Measurements from ENCODE around the gene PPIH. TPM values are rescaled to one million over a fixed set of nuclear protein-coding genes. Genes with fewer than 3 reads are reported as not detected.
"Not testable (repeated sequence)": the region's sequence is repeated elsewhere in the genome, so short reads cannot be mapped to it uniquely, and the experiment has no call there.

Gene PPIH
- total RNA-seq, 3 donors from 2014 or later (not counting 1 experiment from before 2014, with no cell fraction given): 41.2 to 50.3 (median 43.1) TPM

DNA sequence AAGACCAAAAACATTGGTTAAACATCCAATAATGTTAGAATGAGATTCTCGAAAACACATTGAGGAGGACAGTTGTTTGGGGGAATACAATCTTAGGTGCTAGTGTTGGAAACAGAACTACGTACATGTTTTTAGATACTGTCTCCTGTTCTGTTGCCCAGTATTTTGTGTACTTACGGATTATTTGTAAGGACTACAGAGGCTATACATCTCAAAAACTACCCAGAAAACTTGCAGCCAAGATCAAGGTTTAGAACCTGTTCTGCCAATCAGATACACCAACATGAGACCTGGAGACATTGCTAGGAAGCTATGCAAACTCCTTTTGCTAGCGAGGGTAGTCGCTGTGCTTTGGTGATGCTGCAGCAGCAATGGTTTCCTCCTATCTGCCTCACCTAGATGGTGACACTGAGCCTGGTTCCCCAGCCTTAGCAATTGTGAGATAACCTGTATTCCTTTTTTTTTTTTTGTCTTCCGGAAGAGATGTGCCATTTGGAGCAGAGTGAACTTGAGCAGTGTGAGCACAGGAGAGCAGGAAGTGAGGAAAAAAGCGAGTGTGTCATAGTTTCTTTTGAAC is 45.8 kb downstream of the PPIH start:
- no peaks in the 10 kb centered on the region for H3K27me3 ChIP-seq (ENCODE audit: control insufficient read depth, insufficient read depth, low read length)
- peaks cover 21% of the 10 kb centered on the region for H3K36me3 Mint-ChIP-seq
- no peaks in the 10 kb centered on the region for H3K9me3 ChIP-seq (ENCODE audit: control insufficient read depth, insufficient read depth, low read length)
- TF ChIP-seq, protein P1, sequence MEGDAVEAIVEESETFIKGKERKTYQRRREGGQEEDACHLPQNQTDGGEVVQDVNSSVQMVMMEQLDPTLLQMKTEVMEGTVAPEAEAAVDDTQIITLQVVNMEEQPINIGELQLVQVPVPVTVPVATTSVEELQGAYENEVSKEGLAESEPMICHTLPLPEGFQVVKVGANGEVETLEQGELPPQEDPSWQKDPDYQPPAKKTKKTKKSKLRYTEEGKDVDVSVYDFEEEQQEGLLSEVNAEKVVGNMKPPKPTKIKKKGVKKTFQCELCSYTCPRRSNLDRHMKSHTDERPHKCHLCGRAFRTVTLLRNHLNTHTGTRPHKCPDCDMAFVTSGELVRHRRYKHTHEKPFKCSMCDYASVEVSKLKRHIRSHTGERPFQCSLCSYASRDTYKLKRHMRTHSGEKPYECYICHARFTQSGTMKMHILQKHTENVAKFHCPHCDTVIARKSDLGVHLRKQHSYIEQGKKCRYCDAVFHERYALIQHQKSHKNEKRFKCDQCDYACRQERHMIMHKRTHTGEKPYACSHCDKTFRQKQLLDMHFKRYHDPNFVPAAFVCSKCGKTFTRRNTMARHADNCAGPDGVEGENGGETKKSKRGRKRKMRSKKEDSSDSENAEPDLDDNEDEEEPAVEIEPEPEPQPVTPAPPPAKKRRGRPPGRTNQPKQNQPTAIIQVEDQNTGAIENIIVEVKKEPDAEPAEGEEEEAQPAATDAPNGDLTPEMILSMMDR (IDR thresholded peaks at IDR 0.05): no peak
- H3K4me1 ChIP-seq (ENCODE audit: control insufficient read depth, insufficient read depth, low read length): no peaks in the 10 kb centered on the region
- H3K27me3 Mint-ChIP-seq (ENCODE audit: low read depth in 2 of 2): no peaks in the 10 kb centered on the region
- H3K4me3 Mint-ChIP-seq: no peak overlapping the region
- peaks cover 12 to 17% of the 10 kb centered on the region in 2 donors for H3K4me1 Mint-ChIP-seq
- WGBS (ENCODE audit: insufficient coverage): over 99% methylated on average over 6 of the region's 7 CpGs
- intact Hi-C loops (cut with micrococcal nuclease): no loop called here
- no peak overlapping the region for H3K27ac ChIP-seq (ENCODE audit: low read length)
- H3K4me3 ChIP-seq (ENCODE audit: low read length): no peak overlapping the region
- no peak for ATAC-seq
- no peaks in the 10 kb centered on the region for H3K9me3 Mint-ChIP-seq
- no peak for DNase-seq
- H3K36me3 ChIP-seq (ENCODE audit: control insufficient read depth, insufficient read depth, low read length): peaks cover 58% of the 10 kb centered on the region
- peak overlapping the region; percentile 12 to 71 for H3K27ac Mint-ChIP-seq

DNA sequence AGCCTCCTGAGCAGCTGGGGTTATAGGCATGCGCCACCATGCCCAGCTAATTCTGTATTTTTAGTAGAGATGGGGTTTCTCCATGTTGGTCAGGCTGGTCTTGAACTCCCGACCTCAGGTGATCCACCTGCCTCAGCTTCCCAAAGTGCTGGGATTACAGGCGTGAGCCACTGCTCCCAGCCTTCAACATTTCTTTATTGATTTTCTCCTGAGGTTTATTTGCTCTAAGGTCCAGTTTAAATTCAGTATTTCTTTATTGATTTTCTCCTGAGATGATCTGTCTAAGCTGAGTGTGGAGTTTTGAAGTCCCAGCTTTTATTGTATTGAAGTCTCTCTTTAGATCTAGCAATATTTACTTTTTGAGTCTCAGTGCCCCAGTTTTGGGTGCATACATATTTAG is 54.6 kb downstream of the PPIH start:
- H3K9me3 Mint-ChIP-seq; H3K4me3 Mint-ChIP-seq; DNase-seq; H3K4me1 ChIP-seq (ENCODE audit: control insufficient read depth, insufficient read depth, low read length); H3K4me3 ChIP-seq (ENCODE audit: low read length); H3K27ac Mint-ChIP-seq; intact Hi-C loops (cut with micrococcal nuclease); H3K27ac ChIP-seq (ENCODE audit: low read length); H3K27me3 ChIP-seq (ENCODE audit: control insufficient read depth, insufficient read depth, low read length); H3K36me3 ChIP-seq (ENCODE audit: control insufficient read depth, insufficient read depth, low read length); ATAC-seq; H3K27me3 Mint-ChIP-seq (ENCODE audit: low read depth in 2 of 2): not testable (repeated sequence)
- Mint-ChIP-seq H3K36me3 (peaks cover 21% of the 10 kb centered on the region), H3K4me1 (peaks cover 4 to 13% of the 10 kb centered on the region in 2 donors)
- WGBS (ENCODE audit: insufficient coverage): 100% methylated on average over 2 of the region's 3 CpGs
- H3K9me3 ChIP-seq (ENCODE audit: control insufficient read depth, insufficient read depth, low read length): peaks cover 12% of the 10 kb centered on the region

DNA sequence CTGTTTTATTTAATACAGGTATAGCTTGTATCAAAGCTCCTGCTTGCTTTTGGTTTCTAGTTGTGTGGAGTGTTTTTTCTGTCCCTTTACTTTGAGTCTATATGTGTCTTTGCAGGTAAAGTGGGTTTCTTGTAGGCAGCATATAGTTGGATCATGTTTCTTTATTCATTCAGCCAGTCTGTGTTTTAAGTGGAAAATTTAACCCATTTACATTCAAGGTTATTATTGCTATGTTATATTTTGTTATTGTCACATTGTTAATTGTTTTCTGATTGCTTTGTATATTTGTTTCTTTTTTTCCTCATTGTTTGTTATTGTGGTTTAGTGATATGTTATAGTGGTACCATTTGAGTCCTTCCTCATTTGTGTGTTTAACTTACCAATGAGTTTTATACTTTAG is 55.1 kb downstream of the PPIH start:
- Histone ChIP-seq H3K9me3 (ENCODE audit: control insufficient read depth, insufficient read depth, low read length) (peaks cover 12% of the 10 kb centered on the region), H3K36me3 (ENCODE audit: control insufficient read depth, insufficient read depth, low read length) (peaks cover 8% of the 10 kb centered on the region), H3K4me3 (ENCODE audit: low read length) (no peak overlapping the region), H3K27me3 (ENCODE audit: control insufficient read depth, insufficient read depth, low read length) (no peaks in the 10 kb centered on the region), H3K4me1 (ENCODE audit: control insufficient read depth, insufficient read depth, low read length) (no peaks in the 10 kb centered on the region), H3K27ac (ENCODE audit: low read length) (no peak overlapping the region)
- peaks cover 21% of the 10 kb centered on the region for H3K36me3 Mint-ChIP-seq
- H3K4me3 Mint-ChIP-seq: no peak overlapping the region
- no peaks in the 10 kb centered on the region for H3K27me3 Mint-ChIP-seq (ENCODE audit: low read depth in 2 of 2)
- no peak for ATAC-seq
- intact Hi-C loops (cut with micrococcal nuclease): no loop called here
- TF ChIP-seq, protein P1 (IDR thresholded peaks at IDR 0.05): no peak
- no peak for DNase-seq
- peaks cover 4 to 13% of the 10 kb centered on the region in 2 donors for H3K4me1 Mint-ChIP-seq
- peaks cover 3 to 8% of the 10 kb centered on the region in 2 donors for H3K9me3 Mint-ChIP-seq
- H3K27ac Mint-ChIP-seq: no peak overlapping the region

DNA sequence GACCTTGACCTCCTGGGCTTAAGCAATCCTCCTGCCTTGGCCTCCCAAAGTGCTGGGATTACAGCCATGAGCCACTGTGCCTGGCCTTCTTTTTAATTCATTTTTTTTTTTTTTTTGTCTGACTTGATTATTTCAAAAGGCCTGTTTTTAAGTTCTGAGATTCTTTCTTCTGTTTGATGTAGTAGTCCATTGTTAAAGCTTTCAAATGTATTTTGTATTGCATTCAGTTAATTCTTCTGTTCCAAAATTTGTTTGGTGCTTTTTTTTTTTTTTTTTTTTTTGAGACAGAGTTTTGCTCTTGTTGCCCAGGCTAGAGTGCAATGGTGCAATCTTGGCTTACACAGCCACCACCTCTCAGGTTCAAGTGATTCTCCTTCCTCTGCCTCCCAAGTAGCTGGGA is 56.2 kb downstream of the PPIH start:
- H3K4me3 ChIP-seq (ENCODE audit: low read length); intact Hi-C loops (cut with micrococcal nuclease); H3K27ac Mint-ChIP-seq; H3K9me3 Mint-ChIP-seq; H3K27me3 Mint-ChIP-seq (ENCODE audit: low read depth in 2 of 2); H3K4me1 ChIP-seq (ENCODE audit: control insufficient read depth, insufficient read depth, low read length); DNase-seq; H3K36me3 ChIP-seq (ENCODE audit: control insufficient read depth, insufficient read depth, low read length); H3K27me3 ChIP-seq (ENCODE audit: control insufficient read depth, insufficient read depth, low read length); H3K27ac ChIP-seq (ENCODE audit: low read length); ATAC-seq; H3K4me3 Mint-ChIP-seq: not testable (repeated sequence)
- peaks cover 4 to 13% of the 10 kb centered on the region in 2 donors for H3K4me1 Mint-ChIP-seq
- peaks cover 21% of the 10 kb centered on the region for H3K36me3 Mint-ChIP-seq
- peaks cover 12% of the 10 kb centered on the region for H3K9me3 ChIP-seq (ENCODE audit: control insufficient read depth, insufficient read depth, low read length)

Measured in natural killer cell (primary cell).